HEK293T (cell line): ENCODE measurements around the gene TSPYL4.

Experiments used
- BHLHE40 ChIP-seq: fragments of 450-650 bp; IDR thresholded peaks from 2 replicates; pipeline ENCODE4 v1.6.1; 2016; ENCODE audit warnings: mild to moderate bottlenecking, moderate library complexity, borderline replicate concordance
- ELF4 ChIP-seq: fragments of 450-650 bp; IDR thresholded peaks from 2 replicates; pipeline ENCODE4 v1.6.1; 2017; ENCODE audit warnings: antibody characterized with exemption
- FOXA1 ChIP-seq: fragments of 450-650 bp; IDR thresholded peaks from 2 replicates; pipeline ENCODE4 v1.6.1; 2016; ENCODE audit warnings: mild to moderate bottlenecking
- FOXK2 ChIP-seq: fragments of 450-650 bp; IDR thresholded peaks from 2 replicates; pipeline ENCODE4 v1.6.1; 2016; ENCODE audit warnings: mild to moderate bottlenecking
- FOXM1 ChIP-seq: fragments of 450-650 bp; IDR thresholded peaks from 2 replicates; pipeline ENCODE4 v1.6.1; 2017; ENCODE audit warnings: mild to moderate bottlenecking, borderline replicate concordance
- HDGF ChIP-seq: fragments of 450-650 bp; IDR thresholded peaks from 2 replicates; pipeline ENCODE4 v1.6.1; 2017; ENCODE audit warnings: antibody characterized with exemption, borderline replicate concordance
- L3MBTL2 ChIP-seq: fragments of 450-650 bp; conservative IDR thresholded peaks from 2 replicates; pipeline ENCODE4 v1.6.1; 2016; ENCODE audit warnings: mild to moderate bottlenecking
- LEF1 ChIP-seq: fragments of 450-650 bp; IDR thresholded peaks from 2 replicates; pipeline ENCODE4 v1.6.1; 2017; ENCODE audit warnings: mild to moderate bottlenecking, borderline replicate concordance
- NFRKB ChIP-seq: fragments of 450-650 bp; IDR thresholded peaks from 2 replicates; pipeline ENCODE4 v1.6.1; 2016; ENCODE audit warnings: mild to moderate bottlenecking, moderate library complexity
- PKNOX1 ChIP-seq: fragments of 450-650 bp; IDR thresholded peaks from 2 replicates; pipeline ENCODE4 v1.6.1; 2016
- SP1 ChIP-seq: fragments of 450-650 bp; IDR thresholded peaks from 2 replicates; pipeline ENCODE4 v1.6.1; 2017
- TARDBP ChIP-seq: fragments of 450-650 bp; IDR thresholded peaks from 2 replicates; pipeline ENCODE4 v1.6.1; 2016
- ZNF384 ChIP-seq: fragments of 450-650 bp; IDR thresholded peaks from 2 replicates; pipeline ENCODE4 v1.6.1; 2016

GRCh38 chr6:116229287-116229913, 24.5 kb downstream of the TSPYL4 start:
- TF ChIP-seq FOXM1 (no peak), TARDBP (no peak), PKNOX1 (peak; percentile 85), LEF1 (no peak), BHLHE40 (no peak), SP1 (no peak), HDGF (no peak), NFRKB (no peak), FOXA1 (no peak), FOXK2 (no peak), L3MBTL2 (no peak), ELF4 (no peak), ZNF384 (no peak)
